KMS-11 (cell line): ENCODE data around the gene MYO3B.

ENCODE experiments used
- H2AFZ ChIP-seq: fragments of 200-600 bp; sonication (generic); 2 replicates; pipeline ENCODE4 v1.6.1; 2016; ENCODE audit warnings: antibody characterized with exemption, mixed run types, low read depth
- H3K27ac ChIP-seq: fragments of 200-600 bp; sonication (generic); 2 replicates; pipeline ENCODE4 v1.6.1; 2016; ENCODE audit warnings: mild to moderate bottlenecking, mixed run types
- H3K27me3 ChIP-seq: fragments of 200-600 bp; sonication (generic); 2 replicates; pipeline ENCODE4 v1.6.1; 2017; ENCODE audit warnings: mild to moderate bottlenecking, low read depth, mixed run types, moderate library complexity; ENCODE audit not compliant: insufficient read depth
- H3K36me3 ChIP-seq: fragments of 200-600 bp; sonication (generic); 2 replicates; pipeline ENCODE4 v1.6.1; 2017; ENCODE audit warnings: mild to moderate bottlenecking, mixed run types; ENCODE audit not compliant: insufficient read depth
- H3K4me1 ChIP-seq: fragments of 200-600 bp; sonication (generic); 2 replicates; pipeline ENCODE4 v1.6.1; 2016; ENCODE audit warnings: mild to moderate bottlenecking, low read depth, mixed run types; ENCODE audit not compliant: poor library complexity, severe bottlenecking
- H3K4me2 ChIP-seq: fragments of 200-600 bp; sonication (generic); 2 replicates; pipeline ENCODE4 v1.7.0; 2016; ENCODE audit warnings: mild to moderate bottlenecking, mixed run types
- H3K4me3 ChIP-seq: fragments of 200-600 bp; sonication (generic); IDR thresholded peaks from 2 replicates; pipeline ENCODE4 v1.6.1; 2017; ENCODE audit warnings: low read depth, low read length, mixed read lengths; ENCODE audit not compliant: insufficient read depth
- H3K79me2 ChIP-seq: fragments of 200-600 bp; sonication (generic); 2 replicates; pipeline ENCODE4 v1.6.1; 2016; ENCODE audit warnings: low read depth, mixed run types; ENCODE audit not compliant: insufficient read depth
- H3K9ac ChIP-seq: fragments of 200-600 bp; sonication (generic); 2 replicates; pipeline ENCODE4 v1.6.1; 2016; ENCODE audit warnings: mild to moderate bottlenecking, mixed run types
- H4K20me1 ChIP-seq: fragments of 200-600 bp; sonication (generic); 2 replicates; pipeline ENCODE4 v1.6.1; 2016; ENCODE audit warnings: mild to moderate bottlenecking, mixed run types; ENCODE audit not compliant: insufficient read depth
- CTCF ChIP-seq: fragments of 200-600 bp; sonication (generic); conservative IDR thresholded peaks from 2 replicates; pipeline ENCODE4 v1.6.1; 2017; ENCODE audit warnings: low read depth, mild to moderate bottlenecking, antibody characterized with exemption, low read length, moderate library complexity, mixed read lengths

The MYO3B gene

GRCh38 chr2:170157025-170157684 lies 20.8 kb upstream of the MYO3B start:
- Histone ChIP-seq H2AFZ (no peak overlapping the region), H3K27ac (no peak overlapping the region), H4K20me1 (no peaks in the 10 kb centered on the region), H3K4me2 (no peak overlapping the region), H3K4me3 (no peak overlapping the region), H3K36me3 (no peaks in the 10 kb centered on the region), H3K9ac (no peak overlapping the region), H3K4me1 (peaks cover 42% of the 10 kb centered on the region), H3K79me2 (no peaks in the 10 kb centered on the region), H3K27me3 (no peaks in the 10 kb centered on the region)
- no peak for TF ChIP-seq CTCF

- Histone ChIP-seq H3K4me2 (peak overlapping the region; percentile 98; the same call in 1 of the 2 replicates), H3K36me3 (no peaks in the 10 kb centered on the region), H3K27me3 (no peaks in the 10 kb centered on the region), H3K4me1 (peaks cover 44% of the 10 kb centered on the region), H3K4me3 (no peak overlapping the region), H3K27ac (no peak overlapping the region), H2AFZ (no peak overlapping the region), H3K9ac (no peak overlapping the region), H3K79me2 (no peaks in the 10 kb centered on the region), H4K20me1 (no peaks in the 10 kb centered on the region)
- no peak for TF ChIP-seq CTCF
Measured at GRCh38 chr2:170159060-170159459, 18.9 kb upstream of the MYO3B start.

GRCh38 chr2:170161516-170162270 lies 16.3 kb upstream of the MYO3B start:
- peak overlapping the region; percentile 98 for H3K4me2 ChIP-seq
- no peak for TF ChIP-seq CTCF
- H3K9ac ChIP-seq, result no peak overlapping the region; the same call in 1 of the 2 replicates
- no peaks in the 10 kb centered on the region for H4K20me1 ChIP-seq
- H3K4me1 ChIP-seq, result peaks cover 44% of the 10 kb centered on the region
- H3K27me3 ChIP-seq, result no peaks in the 10 kb centered on the region
- no peaks in the 10 kb centered on the region for H3K36me3 ChIP-seq
- H3K27ac ChIP-seq, result peak overlapping the region; percentile 65; the same call in 1 of the 2 replicates
- peak overlapping the region; percentile 53 for H2AFZ ChIP-seq
- peak overlapping the region; percentile 41 for H3K4me3 ChIP-seq
- H3K79me2 ChIP-seq, result no peaks in the 10 kb centered on the region

- TF ChIP-seq CTCF, result no peak
- Histone ChIP-seq H3K9ac (no peak overlapping the region), H4K20me1 (no peaks in the 10 kb centered on the region)
Measured at GRCh38 chr2:170162271-170162632, 15.7 kb upstream of the MYO3B start.

More at GRCh38 chr2:170162271-170162632, 15.7 kb upstream of the MYO3B start:
- Histone ChIP-seq H3K4me2 (no peak overlapping the region; the same call in 1 of the 2 replicates), H2AFZ (peak overlapping the region; percentile 53; the same call in 1 of the 2 replicates), H3K4me1 (peaks cover 44% of the 10 kb centered on the region), H3K4me3 (no peak overlapping the region), H3K79me2 (no peaks in the 10 kb centered on the region), H3K27me3 (no peaks in the 10 kb centered on the region), H3K36me3 (no peaks in the 10 kb centered on the region), H3K27ac (no peak overlapping the region)
